ENCODE data around the gene SLC22A16.

DNA sequence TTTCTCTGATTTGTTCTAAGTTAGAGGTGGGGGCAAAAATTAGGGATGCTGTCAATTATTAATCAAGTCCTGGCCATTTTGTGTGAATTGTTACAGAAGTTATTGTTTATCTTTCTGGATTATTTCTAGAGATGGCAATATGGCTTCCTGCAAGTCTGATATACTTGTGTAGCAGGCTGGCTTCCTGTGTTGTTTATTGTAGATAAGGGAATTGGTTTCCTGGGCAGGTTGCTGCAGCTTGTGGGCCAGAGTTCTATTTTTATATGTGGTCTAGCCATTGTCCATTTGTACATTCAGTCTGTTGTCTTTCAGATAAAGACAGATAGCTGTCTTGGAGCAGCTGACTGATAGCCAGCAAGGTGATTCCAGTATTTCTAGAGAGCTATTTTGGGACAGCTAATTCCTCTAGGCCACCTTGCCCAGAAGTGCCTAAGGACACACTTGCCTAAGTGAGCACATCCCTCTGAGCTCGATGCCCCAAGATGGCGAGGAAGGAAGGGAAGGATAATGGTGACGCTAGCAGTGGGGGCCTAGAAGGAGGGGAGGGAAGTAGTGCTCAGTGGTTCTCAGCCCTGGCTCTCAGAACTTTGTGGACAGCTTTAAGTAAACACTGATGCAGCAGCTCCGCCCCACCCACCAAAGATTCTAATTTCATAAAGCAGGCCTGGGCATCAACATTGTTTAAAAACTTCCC is 86.6 kb downstream of the SLC22A16 start:
- TF ChIP-seq CTCF (IDR thresholded peaks at IDR 0.05; ENCODE audit: insufficient read depth, low read length, poor library complexity, severe bottlenecking) = no peak
- TF ChIP-seq EZH2phosphoT487 (conservative IDR thresholded peaks at IDR 0.05; ENCODE audit: low read length) = no peak

All from SU-DHL-6 (cell line).